GM18499 (cell line): ENCODE results near the gene CACNA1B.

Experiments
- ATAC-seq: cut with Tn5 transposase; IDR thresholded peaks from one replicate; pipeline ENCODE4 v1.9.1; 2021; ENCODE audit warnings: moderate number of reproducible peaks; ENCODE audit not compliant: insufficient read depth, unreplicated experiment

CACNA1B gene

DNA sequence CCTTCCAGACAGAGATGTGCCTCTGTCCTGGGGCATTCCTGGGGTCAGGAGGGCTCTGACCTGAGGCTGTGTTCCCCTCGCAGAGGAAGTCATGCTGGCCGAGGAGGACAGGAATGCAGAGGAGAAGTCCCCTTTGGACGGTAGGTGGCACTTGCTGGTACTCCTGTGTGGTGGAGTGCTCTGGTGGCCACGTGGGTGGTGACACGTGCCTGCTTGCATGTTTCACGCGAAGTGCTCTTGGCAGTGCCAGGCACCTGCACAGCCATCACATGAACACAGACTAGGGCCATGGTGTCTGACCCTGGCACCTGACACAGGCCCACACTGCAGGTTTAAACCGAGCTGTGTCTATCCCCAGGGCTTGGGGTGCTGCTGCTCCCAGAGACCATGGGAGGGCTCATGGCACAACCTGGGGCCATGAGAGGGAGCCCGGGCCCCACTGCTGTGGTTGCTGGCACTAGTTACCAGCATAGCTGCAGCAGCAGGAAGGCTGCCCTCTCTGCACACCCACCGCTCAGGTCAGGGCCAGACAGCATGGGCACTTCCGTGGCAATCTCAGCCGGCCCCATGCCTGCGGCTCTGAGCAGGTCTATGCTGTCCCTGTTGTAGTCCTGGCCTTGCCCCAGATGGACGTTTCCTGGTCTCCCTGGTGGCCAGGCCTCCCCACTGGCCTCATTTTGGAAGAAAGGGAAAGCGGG, 79.3 kb downstream of the CACNA1B start:
- no peak for ATAC-seq

DNA sequence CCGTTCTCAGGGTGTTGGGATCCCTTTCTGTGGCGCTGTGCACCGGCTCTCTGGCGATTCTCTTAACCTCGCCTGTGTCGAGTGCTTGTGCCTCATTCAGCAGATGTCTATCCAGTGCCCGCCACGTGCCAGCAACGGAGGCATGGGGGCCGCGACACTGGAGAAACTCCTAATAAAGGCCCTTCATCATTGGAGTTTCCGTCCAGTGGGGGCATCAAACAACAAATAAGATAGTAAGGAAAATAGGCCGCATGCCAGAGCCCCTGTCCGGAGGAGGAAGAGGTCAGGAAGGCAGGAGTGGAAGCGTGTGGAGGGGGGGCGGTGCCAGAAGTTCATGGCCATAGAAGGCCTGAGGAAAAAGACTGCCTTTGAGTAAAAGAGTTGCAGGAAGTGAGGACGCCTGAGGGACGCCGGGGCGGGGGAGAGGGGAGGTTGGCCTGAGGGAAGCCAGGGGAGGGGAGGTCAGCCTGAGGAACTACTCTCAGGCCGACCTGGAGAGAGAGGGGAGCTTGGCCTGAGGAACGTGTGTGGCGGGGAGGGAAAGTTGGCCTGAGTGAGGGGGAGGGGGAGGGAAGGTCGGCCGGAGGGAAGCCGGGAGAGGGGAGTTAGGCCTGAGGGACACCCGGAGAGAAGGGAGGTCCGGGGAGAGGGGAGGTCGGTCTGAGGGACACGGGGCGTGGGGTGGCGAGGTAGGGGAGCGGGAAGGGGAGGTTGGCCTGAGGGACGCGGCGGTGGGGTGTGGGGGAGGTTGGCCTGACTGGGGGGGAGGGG, 82.2 kb downstream of the CACNA1B start:
- no peak for ATAC-seq

- ATAC-seq: no peak
Observed at GRCh38 chr9:137960496-137960895, 82.9 kb downstream of the CACNA1B start.

DNA sequence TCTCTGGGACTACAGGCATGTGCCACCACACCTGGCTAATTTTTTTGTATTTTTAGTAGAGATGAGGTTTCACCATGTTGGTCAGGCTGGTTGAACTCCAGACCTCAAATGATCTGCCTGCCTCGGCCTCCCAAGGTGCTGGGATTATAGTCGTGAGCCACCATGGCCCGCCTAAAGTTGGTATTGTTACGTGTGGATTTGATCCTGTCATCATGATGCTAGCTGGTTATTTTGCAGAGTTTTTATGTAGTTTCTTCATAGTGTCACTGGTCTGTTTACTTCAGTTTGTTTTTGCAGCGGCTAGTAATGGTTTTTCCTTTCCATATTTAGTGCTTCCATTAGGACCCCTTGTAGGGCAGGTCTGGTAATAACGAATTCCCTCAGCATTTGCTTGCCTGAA, 85.9 kb downstream of the CACNA1B start:
- ATAC-seq: no peak

GRCh38 chr9:137965177-137965795, 87.7 kb downstream of the CACNA1B start:
- no peak for ATAC-seq

DNA sequence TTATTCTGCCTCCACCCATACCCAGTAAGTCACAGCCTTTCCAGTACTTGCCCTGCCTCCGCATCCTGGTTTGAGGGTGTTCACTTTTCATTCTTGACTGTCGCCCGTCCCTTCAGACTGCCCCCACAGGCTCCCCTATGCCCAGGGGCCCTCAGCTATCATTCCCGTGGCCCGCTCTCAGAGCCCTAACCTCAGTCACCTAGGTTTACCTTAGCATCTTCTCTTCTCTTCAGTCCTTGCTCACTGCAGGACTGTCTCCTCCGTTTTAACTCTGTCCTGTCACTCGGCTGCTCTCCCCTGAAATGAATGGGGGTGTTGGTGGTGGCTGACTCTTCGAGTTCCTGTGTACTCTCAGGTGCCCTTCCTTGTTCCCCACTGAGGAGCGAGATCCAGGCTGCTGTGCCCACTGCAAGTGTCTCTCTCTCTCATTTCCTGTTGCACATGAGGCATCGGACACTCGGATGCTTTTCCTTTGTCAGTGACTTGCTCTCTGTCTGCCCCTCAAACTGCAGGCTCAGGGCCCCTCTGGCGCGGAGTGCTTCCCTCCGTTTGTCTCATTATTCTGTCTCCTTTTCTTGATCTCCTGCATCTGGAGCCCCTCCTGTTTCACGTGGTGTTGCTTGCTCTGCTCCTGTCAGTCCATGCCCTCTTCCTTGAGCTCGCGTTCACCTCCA, 89.8 kb downstream of the CACNA1B start:
- ATAC-seq: no peak

DNA sequence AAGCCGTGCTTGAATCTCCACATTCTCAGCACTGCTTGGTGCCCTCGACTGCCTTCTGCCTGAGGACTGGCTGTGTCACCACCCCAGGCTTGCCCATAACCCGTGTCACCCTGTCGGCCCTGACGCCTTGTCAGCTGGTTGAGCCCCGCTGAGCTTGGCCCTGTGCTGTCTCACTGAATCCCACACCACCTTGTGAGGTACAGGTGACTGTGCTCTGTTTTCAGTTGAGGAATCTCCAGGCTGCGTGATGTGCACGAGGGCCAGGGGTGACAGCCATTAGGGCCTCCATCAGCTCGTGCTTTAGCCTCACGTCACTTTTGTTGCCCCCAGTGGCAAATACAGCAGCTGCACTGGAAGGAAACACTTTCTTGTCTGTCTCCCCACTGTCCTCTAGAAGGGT, 90.7 kb downstream of the CACNA1B start:
- ATAC-seq: no peak

GRCh38 chr9:137969008-137969407, 91.4 kb downstream of the CACNA1B start:
- ATAC-seq: no peak

DNA sequence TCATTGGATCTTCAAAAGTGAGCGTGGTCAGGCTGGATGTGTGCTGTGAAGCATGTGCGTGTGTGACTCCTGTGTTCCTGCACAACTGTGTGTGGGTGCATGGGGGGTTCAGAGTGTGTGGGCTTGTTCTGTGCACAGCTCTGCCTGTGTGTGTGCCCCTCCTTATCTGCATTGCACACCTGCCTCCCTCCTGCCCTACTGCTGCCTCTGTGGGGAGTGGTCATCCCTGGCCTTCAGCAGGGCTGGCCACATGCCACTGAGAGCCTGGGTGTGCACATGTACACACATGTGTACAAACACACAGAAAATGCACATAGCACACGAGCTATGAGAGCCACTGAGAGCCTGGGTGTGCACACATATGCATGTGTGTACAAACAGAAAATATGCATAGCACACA, 92.1 kb downstream of the CACNA1B start:
- ATAC-seq: no peak

GRCh38 chr9:137970098-137970497, 92.5 kb downstream of the CACNA1B start:
- no peak for ATAC-seq

- no peak for ATAC-seq
Observed at GRCh38 chr9:137970686-137971476, 93.3 kb downstream of the CACNA1B start.

GRCh38 chr9:137971477-137972138, 94.0 kb downstream of the CACNA1B start:
- no peak for ATAC-seq

GRCh38 chr9:137972355-137972987, 94.9 kb downstream of the CACNA1B start:
- no peak for ATAC-seq

DNA sequence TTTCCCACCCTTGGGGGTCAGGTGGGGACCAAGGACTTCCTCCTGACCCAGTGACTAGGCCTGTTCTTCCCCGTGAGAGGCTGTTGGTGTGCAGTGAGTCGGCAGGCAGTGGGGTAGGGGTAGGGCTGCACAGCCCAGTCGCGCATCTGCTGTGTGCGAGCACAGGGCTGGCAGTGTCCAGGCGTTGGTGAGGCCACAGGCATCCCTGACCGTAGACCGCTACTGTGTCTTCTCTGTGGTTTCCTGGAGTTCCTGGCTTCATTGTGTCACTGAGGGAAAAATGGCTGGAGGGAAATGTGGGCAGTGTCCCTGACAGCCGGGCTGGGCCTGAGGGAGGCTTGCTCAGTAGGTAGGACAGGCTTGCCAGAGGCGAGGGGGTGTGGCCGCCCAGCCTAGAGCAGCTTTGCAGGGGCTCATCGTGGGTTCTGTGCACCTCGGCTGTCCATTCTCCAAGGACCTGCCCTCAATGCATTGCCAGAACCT, 95.4 kb downstream of the CACNA1B start:
- no peak for ATAC-seq

DNA sequence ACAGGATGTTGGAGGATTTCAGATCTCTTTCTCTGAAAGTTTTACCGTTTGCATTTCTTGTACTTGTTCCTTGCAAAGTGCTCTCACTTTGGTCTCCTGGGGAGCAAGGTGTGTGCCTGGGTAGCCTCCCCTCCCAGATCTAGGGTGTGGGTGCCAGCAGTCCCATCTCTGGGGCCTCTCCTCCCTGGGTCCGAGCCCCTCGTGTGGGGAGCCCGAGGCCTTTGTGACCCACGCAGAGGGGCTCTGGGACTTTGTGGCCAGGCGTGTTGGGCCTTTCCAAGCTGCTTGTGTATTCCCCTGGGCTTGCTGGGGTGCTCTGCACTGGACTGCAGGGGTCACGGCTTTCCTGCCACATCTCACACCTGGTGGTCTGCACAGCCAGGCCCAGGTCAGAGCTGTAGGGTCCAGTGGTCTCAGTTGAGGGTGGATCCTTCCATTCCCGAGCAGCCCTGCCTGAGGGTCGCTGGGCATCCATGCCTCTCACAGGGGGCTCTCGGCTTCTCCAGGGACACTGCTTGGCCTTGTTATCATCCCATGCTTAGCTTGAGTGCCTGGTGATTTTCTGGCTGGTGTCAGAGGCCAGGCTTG, 96.3 kb downstream of the CACNA1B start:
- ATAC-seq: no peak

DNA sequence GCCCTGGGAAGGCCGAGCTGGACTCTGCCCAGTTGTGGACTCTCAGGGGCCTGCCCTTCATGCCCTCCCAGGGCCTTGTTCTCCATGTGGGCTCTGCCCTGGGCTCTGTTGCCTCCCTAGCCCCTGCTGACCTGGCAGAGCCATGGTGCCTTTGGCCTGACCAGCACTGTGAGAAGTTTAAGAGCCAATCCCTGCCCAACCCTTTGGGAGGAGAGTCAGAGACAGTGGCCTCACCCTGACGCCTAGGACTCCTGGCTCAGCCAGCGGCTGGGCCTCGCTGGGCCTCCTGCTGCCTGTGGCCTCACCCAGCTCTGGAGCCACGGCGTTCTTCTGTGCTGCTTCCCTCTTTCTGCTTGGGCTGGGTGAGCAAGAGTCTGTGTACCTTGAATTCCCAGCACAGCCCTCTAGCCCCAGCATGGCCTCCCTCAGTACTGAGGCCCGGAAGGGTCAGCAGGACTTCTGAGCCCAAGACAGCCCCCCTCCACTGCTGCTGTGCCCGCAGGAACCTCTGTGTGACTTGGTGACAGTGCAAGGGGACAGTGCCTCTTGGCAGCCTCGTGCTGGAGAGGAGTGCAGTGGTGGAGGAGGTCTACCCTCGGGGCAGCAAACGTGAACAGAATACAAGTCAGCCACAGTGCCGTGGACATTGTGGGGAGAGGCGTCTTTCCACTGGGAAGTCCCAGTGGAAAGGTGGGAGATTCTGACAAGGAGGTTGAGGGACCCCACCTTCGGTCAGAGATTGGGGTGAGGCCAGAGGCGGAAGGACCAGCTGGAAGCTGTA, 97.4 kb downstream of the CACNA1B start:
- ATAC-seq: no peak

GRCh38 chr9:137975527-137975913, 97.9 kb downstream of the CACNA1B start:
- no peak for ATAC-seq
